Endodermal cell (in vitro differentiated cells): ENCODE data around the gene ZNF423. TPM values are rescaled to one million over a fixed set of nuclear protein-coding genes. Genes with fewer than 3 reads are reported as not detected.

Source experiments
- DNase-seq: peaks from one replicate; pipeline ENCODE4 v3.0.0-alpha.2; 2017
- H3K27ac ChIP-seq: 2 replicates; pipeline ENCODE4 v1.5.1; 2013; ENCODE audit warnings: mild to moderate bottlenecking, low read depth, low read length, moderate library complexity
- H3K27me3 ChIP-seq: 2 replicates; pipeline ENCODE4 v1.6.1; 2013; ENCODE audit warnings: mild to moderate bottlenecking, low read length, moderate library complexity; ENCODE audit not compliant: insufficient read depth, control insufficient read depth, poor library complexity, severe bottlenecking
- H3K36me3 ChIP-seq: 2 replicates; pipeline ENCODE4 v1.7.0; 2013; ENCODE audit warnings: mild to moderate bottlenecking, low read length, moderate library complexity; ENCODE audit not compliant: control insufficient read depth, insufficient read depth
- H3K4me1 ChIP-seq: one replicate; pipeline ENCODE4 v1.7.0; 2013; ENCODE audit warnings: low read length; ENCODE audit not compliant: control insufficient read depth, insufficient read depth
- H3K4me3 ChIP-seq: 2 replicates; pipeline ENCODE4 v1.5.1; 2013; ENCODE audit warnings: mild to moderate bottlenecking, low read length, moderate library complexity
- H3K9ac ChIP-seq: 2 replicates; pipeline ENCODE4 v1.6.1; 2013; ENCODE audit warnings: mild to moderate bottlenecking, low read length, moderate library complexity; ENCODE audit not compliant: poor library complexity, severe bottlenecking; ENCODE audit errors: extremely low read depth
- H3K9me3 ChIP-seq: 2 replicates; pipeline ENCODE4 v1.6.1; 2013; ENCODE audit warnings: mild to moderate bottlenecking, low read length, moderate library complexity; ENCODE audit not compliant: control insufficient read depth
- H3K27ac Mint-ChIP-seq: 2 replicates; pipeline ENCODE4 v1.8.0; 2020; ENCODE audit warnings: mixed read lengths
- H3K27me3 Mint-ChIP-seq: 2 replicates; pipeline ENCODE4 v1.8.0; 2021; ENCODE audit warnings: mild to moderate bottlenecking, mixed read lengths; ENCODE audit not compliant: insufficient read depth
- H3K36me3 Mint-ChIP-seq: 2 replicates; pipeline ENCODE4 v1.8.0; 2020; ENCODE audit warnings: low read depth, mixed read lengths
- H3K4me1 Mint-ChIP-seq: 2 replicates; pipeline ENCODE4 v1.8.0; 2020; ENCODE audit warnings: mixed read lengths
- H3K4me3 Mint-ChIP-seq: 2 replicates; pipeline ENCODE4 v1.8.0; 2020; ENCODE audit warnings: mild to moderate bottlenecking, moderate library complexity, mixed read lengths
- H3K9me3 Mint-ChIP-seq: 2 replicates; pipeline ENCODE4 v1.8.0; 2020; ENCODE audit warnings: mild to moderate bottlenecking, mixed read lengths
- WGBS, 2 experiments: methylation state at CpG; one replicate each; pipeline versions ENCODE4 v1.1.5 to v1.1.7; 2013; ENCODE audit warnings: missing lambda C conversion rate in 2 of 2, mixed read lengths in 1 of 2; ENCODE audit not compliant: insufficient coverage in 1 of 2, insufficient read length in 1 of 2; 5-methylcytosine and 5-hydroxymethylcytosine counted together
- total RNA-seq, 2 donors: library from RNA; stranded (reverse); fragmentation: NEBNext Ultra II Directional in 1 of 2; extraction: Animal tissue kit (Norgen Biotek cat#: 25700) in 1 of 2; gene quantifications; 2 replicates in 1 of 2; 3 replicates in 1 of 2; pipeline ENCODE4 v1.2.1, GENCODE V29; 2021
- TF ChIP-seq, protein P1 (sequence below): fragments of 200-600 bp; sonication (generic); conservative IDR thresholded peaks from 2 replicates; pipeline ENCODE4 v1.5.0; 2021; ENCODE audit warnings: antibody characterized with exemption, mild to moderate bottlenecking

The ZNF423 gene
- total RNA-seq, 2 donors from 2014 or later = 30.3 to 41.9 TPM

DNA sequence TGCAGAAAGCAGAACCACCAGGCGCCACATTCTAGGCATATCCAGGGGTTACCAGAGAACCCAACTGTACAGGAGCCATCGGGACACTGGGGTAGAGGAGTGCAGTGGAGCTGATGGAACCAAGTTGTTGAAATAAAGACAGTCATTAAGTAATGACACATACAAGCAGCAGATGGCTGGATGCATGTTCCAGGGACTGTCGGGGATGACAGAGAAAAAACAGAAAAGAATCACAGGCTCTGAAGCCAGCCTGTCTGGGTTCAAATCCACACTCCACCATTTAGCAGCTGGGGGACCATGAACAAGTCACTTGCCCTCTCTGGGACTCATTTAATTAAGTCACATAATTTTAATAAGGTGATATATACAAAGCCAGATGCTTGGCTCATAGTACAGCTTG is 117.1 kb downstream of the ZNF423 start:
- Histone ChIP-seq H3K27me3 (no peaks in the 10 kb centered on the region), H3K27ac (no peak overlapping the region), H3K36me3 (no peaks in the 10 kb centered on the region), H3K4me1 (no peaks in the 10 kb centered on the region), H3K4me3 (no peak overlapping the region), H3K9ac (no peak overlapping the region), H3K9me3 (no peaks in the 10 kb centered on the region)
- 88 to 94% methylated on average over 2 to 3 of the region's 3 CpGs for WGBS, 2 experiments
- no peaks in the 10 kb centered on the region for H3K4me1 Mint-ChIP-seq
- no peaks in the 10 kb centered on the region for H3K36me3 Mint-ChIP-seq
- H3K9me3 Mint-ChIP-seq = no peaks in the 10 kb centered on the region
- no peak overlapping the region for H3K4me3 Mint-ChIP-seq
- TF ChIP-seq, protein P1, sequence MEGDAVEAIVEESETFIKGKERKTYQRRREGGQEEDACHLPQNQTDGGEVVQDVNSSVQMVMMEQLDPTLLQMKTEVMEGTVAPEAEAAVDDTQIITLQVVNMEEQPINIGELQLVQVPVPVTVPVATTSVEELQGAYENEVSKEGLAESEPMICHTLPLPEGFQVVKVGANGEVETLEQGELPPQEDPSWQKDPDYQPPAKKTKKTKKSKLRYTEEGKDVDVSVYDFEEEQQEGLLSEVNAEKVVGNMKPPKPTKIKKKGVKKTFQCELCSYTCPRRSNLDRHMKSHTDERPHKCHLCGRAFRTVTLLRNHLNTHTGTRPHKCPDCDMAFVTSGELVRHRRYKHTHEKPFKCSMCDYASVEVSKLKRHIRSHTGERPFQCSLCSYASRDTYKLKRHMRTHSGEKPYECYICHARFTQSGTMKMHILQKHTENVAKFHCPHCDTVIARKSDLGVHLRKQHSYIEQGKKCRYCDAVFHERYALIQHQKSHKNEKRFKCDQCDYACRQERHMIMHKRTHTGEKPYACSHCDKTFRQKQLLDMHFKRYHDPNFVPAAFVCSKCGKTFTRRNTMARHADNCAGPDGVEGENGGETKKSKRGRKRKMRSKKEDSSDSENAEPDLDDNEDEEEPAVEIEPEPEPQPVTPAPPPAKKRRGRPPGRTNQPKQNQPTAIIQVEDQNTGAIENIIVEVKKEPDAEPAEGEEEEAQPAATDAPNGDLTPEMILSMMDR = no peak
- no peaks in the 10 kb centered on the region for H3K27me3 Mint-ChIP-seq
- H3K27ac Mint-ChIP-seq = no peak overlapping the region
- no peak for DNase-seq

DNA sequence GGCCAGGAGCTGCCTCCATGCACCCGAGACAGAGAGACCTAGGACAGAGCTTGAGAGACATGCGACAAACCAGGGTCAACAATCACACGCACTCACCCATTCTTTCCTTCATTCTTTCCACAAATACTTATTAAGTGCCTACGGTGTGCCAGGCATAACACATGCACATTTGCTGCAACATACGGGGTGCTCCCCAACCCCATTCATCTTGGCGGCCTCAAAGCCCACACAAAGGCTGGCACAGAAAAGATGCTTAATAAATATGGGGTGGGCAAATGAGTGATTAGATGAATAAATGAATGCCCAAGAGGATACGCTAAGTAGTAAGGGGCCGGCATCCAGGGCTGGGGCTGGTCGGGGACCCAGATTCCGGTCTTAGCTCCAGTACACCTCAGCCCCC is 117.9 kb downstream of the ZNF423 start:
- Mint-ChIP-seq H3K27ac (no peak overlapping the region), H3K4me3 (no peak overlapping the region), H3K27me3 (no peaks in the 10 kb centered on the region), H3K4me1 (peaks cover 5% of the 10 kb centered on the region), H3K36me3 (no peaks in the 10 kb centered on the region), H3K9me3 (no peaks in the 10 kb centered on the region)
- Histone ChIP-seq H3K27me3 (no peaks in the 10 kb centered on the region), H3K27ac (no peak overlapping the region), H3K36me3 (no peaks in the 10 kb centered on the region), H3K4me3 (no peak overlapping the region), H3K9me3 (no peaks in the 10 kb centered on the region), H3K9ac (no peak overlapping the region), H3K4me1 (no peaks in the 10 kb centered on the region)
- DNase-seq = no peak
- 92 to 94% methylated on average over 4 to 10 of the region's 10 CpGs for whole genome bisulfite sequencing, 2 experiments
- TF ChIP-seq, protein P1 = no peak

DNA sequence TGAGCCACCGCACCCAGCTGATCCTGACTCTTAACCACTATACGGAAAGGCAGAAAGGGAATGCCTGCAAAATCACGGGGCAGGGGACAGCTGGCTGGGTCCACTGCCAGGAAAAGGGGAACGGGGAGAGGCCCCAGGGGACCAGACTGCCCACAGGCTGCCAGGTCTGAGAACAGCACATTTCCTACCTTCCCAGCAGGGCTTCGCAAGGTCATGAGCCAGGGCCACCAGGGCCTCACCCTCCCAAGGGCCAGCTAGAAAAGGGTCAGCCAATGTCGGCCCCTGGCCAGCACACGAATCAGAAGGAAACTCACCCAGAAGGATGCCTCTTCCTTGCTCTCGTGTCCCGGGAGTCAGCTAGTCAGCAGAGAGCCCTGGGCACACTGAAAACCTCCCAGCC is 118.4 kb downstream of the ZNF423 start:
- Histone ChIP-seq H3K27ac (no peak overlapping the region), H3K4me1 (no peaks in the 10 kb centered on the region), H3K27me3 (no peaks in the 10 kb centered on the region), H3K9ac (no peak overlapping the region), H3K9me3 (no peaks in the 10 kb centered on the region), H3K4me3 (no peak overlapping the region), H3K36me3 (no peaks in the 10 kb centered on the region)
- no peak for DNase-seq
- WGBS, 2 experiments = 89 to 92% methylated on average over 6 to 9 of the region's 9 CpGs
- H3K9me3 Mint-ChIP-seq = no peaks in the 10 kb centered on the region
- H3K27me3 Mint-ChIP-seq = no peaks in the 10 kb centered on the region
- no peak overlapping the region for H3K27ac Mint-ChIP-seq
- no peaks in the 10 kb centered on the region for H3K36me3 Mint-ChIP-seq
- H3K4me3 Mint-ChIP-seq = no peak overlapping the region
- H3K4me1 Mint-ChIP-seq = peaks cover 5% of the 10 kb centered on the region
- TF ChIP-seq, protein P1 = no peak
